HEK293T (cell line): Measurements from ENCODE around the gene PPP2R5C.

Source experiments
- ARNT ChIP-seq: fragments of 450-650 bp; IDR thresholded peaks from 2 replicates; pipeline ENCODE4 v1.6.1; 2017; ENCODE audit warnings: mild to moderate bottlenecking
- CTBP1 ChIP-seq: fragments of 450-650 bp; IDR thresholded peaks from 2 replicates; pipeline ENCODE4 v1.6.1; 2016; ENCODE audit warnings: borderline replicate concordance
- ELF4 ChIP-seq: fragments of 450-650 bp; IDR thresholded peaks from 2 replicates; pipeline ENCODE4 v1.6.1; 2017; ENCODE audit warnings: antibody characterized with exemption
- FOXA1 ChIP-seq: fragments of 450-650 bp; IDR thresholded peaks from 2 replicates; pipeline ENCODE4 v1.6.1; 2016; ENCODE audit warnings: mild to moderate bottlenecking
- FOXK2 ChIP-seq: fragments of 450-650 bp; IDR thresholded peaks from 2 replicates; pipeline ENCODE4 v1.6.1; 2016; ENCODE audit warnings: mild to moderate bottlenecking
- FOXM1 ChIP-seq: fragments of 450-650 bp; IDR thresholded peaks from 2 replicates; pipeline ENCODE4 v1.6.1; 2017; ENCODE audit warnings: mild to moderate bottlenecking, borderline replicate concordance
- HDGF ChIP-seq: fragments of 450-650 bp; IDR thresholded peaks from 2 replicates; pipeline ENCODE4 v1.6.1; 2017; ENCODE audit warnings: antibody characterized with exemption, borderline replicate concordance
- L3MBTL2 ChIP-seq: fragments of 450-650 bp; conservative IDR thresholded peaks from 2 replicates; pipeline ENCODE4 v1.6.1; 2016; ENCODE audit warnings: mild to moderate bottlenecking
- NFRKB ChIP-seq: fragments of 450-650 bp; IDR thresholded peaks from 2 replicates; pipeline ENCODE4 v1.6.1; 2016; ENCODE audit warnings: mild to moderate bottlenecking, moderate library complexity
- PKNOX1 ChIP-seq: fragments of 450-650 bp; IDR thresholded peaks from 2 replicates; pipeline ENCODE4 v1.6.1; 2016
- SP1 ChIP-seq: fragments of 450-650 bp; IDR thresholded peaks from 2 replicates; pipeline ENCODE4 v1.6.1; 2017
- SUZ12 ChIP-seq: fragments of 450-650 bp; IDR thresholded peaks from 2 replicates; pipeline ENCODE4 v1.6.1; 2016; ENCODE audit warnings: mild to moderate bottlenecking
- TARDBP ChIP-seq: fragments of 450-650 bp; IDR thresholded peaks from 2 replicates; pipeline ENCODE4 v1.6.1; 2016

GRCh38 chr14:101726295-101726953, 35.1 kb upstream of the PPP2R5C start:
- TF ChIP-seq FOXA1 (no peak), PKNOX1 (no peak), ELF4 (no peak), SP1 (no peak), TARDBP (no peak), FOXK2 (no peak), SUZ12 (no peak), L3MBTL2 (no peak), NFRKB (no peak), ARNT (no peak), FOXM1 (no peak), HDGF (no peak), CTBP1 (no peak)
